ENCODE measurements around the gene MRC2.

- TF ChIP-seq CTCF (IDR thresholded peaks at IDR 0.05; ENCODE audit: borderline replicate concordance, extremely low read depth, low read length, poor library complexity, severe bottlenecking) (no peak), EZH2 (IDR thresholded peaks at IDR 0.05; ENCODE audit: borderline replicate concordance, low read depth, low read length, severe bottlenecking) (no peak)
Measured at GRCh38 chr17:62717889-62718288, 90.4 kb downstream of the MRC2 start.
